HG03135 (cell line): ENCODE measurements around the gene FHL1.
"Not testable (repeated sequence)": the region's sequence is repeated elsewhere in the genome, so short reads cannot be mapped to it uniquely, and the experiment has no call there.

Experiments
- ATAC-seq: cut with Tn5 transposase; IDR thresholded peaks from one replicate; pipeline ENCODE4 v1.9.1; 2021; ENCODE audit warnings: mild to moderate bottlenecking, moderate library complexity; ENCODE audit not compliant: unreplicated experiment

FHL1 gene

GRCh38 chrX:136146614-136147314 lies 569 bp upstream of the FHL1 start:
- no peak for ATAC-seq

- ATAC-seq: no peak
Measured at GRCh38 chrX:136147976-136148375, 643 bp downstream of the FHL1 start.

GRCh38 chrX:136148391-136148790 lies 1.1 kb downstream of the FHL1 start:
- ATAC-seq: no peak

GRCh38 chrX:136154998-136155397 lies 7.7 kb downstream of the FHL1 start:
- no peak for ATAC-seq

GRCh38 chrX:136156560-136157117 lies 9.3 kb downstream of the FHL1 start:
- no peak for ATAC-seq

GRCh38 chrX:136157187-136157586 lies 9.9 kb downstream of the FHL1 start:
- ATAC-seq: no peak

GRCh38 chrX:136158685-136159084 lies 11.4 kb downstream of the FHL1 start:
- no peak for ATAC-seq

GRCh38 chrX:136159611-136160025 lies 12.3 kb downstream of the FHL1 start:
- no peak for ATAC-seq

GRCh38 chrX:136162827-136163570 lies 15.7 kb downstream of the FHL1 start:
- ATAC-seq: no peak

- ATAC-seq: no peak
Measured at GRCh38 chrX:136163689-136164088, 16.4 kb downstream of the FHL1 start.

GRCh38 chrX:136165406-136165805 lies 18.1 kb downstream of the FHL1 start:
- ATAC-seq: no peak

GRCh38 chrX:136166221-136166855 lies 19.0 kb downstream of the FHL1 start:
- no peak for ATAC-seq

- ATAC-seq: not testable (repeated sequence)
Measured at GRCh38 chrX:136167989-136168388, 20.7 kb downstream of the FHL1 start.

- ATAC-seq: no peak
Measured at GRCh38 chrX:136168929-136169735, 21.8 kb downstream of the FHL1 start.

- ATAC-seq: no peak
Measured at GRCh38 chrX:136170139-136170800, 22.9 kb downstream of the FHL1 start.

- ATAC-seq: no peak
Measured at GRCh38 chrX:136171420-136171819, 24.1 kb downstream of the FHL1 start.

GRCh38 chrX:136176399-136176825 lies 29.1 kb downstream of the FHL1 start:
- no peak for ATAC-seq

GRCh38 chrX:136179133-136179532 lies 31.8 kb downstream of the FHL1 start:
- no peak for ATAC-seq

GRCh38 chrX:136182414-136182813 lies 35.1 kb downstream of the FHL1 start:
- ATAC-seq: no peak

GRCh38 chrX:136183172-136183571 lies 35.8 kb downstream of the FHL1 start:
- ATAC-seq: no peak
